Stimulated activated CD4-positive, alpha-beta T cell treated with anti-CD3 and anti-CD28 coated beads, TNF-alpha, amount 100 ng/mL, for 48 hours (primary cell): Measurements from ENCODE around the gene YBEY.

Experiments used
- DNase-seq, 3 donors: peaks; one replicate each; pipeline ENCODE4 v3.0.0-alpha.2; 2020; ENCODE audit warnings: low read depth in 3 of 3

Gene YBEY

DNA sequence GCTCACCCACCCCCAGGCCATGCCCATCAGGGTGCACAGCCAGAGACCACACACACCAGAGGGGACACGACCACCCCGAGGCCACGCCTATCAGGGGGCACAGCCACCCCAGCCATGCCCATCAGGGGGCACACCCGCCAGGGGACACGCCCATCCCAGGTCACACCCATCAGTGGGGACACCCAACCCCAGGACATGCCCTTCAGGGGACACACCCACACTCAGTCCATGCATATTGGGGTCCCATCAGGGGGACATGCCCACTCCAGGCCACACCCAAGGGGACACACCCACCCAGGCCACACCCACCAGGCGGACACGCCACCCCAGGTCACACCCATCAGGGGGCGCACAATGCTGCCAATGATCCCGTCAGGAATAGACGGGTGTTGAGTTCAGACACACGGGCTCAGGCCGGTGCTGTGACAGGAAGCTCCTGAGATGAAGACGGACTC lies 21.4 kb upstream of the YBEY start:
- DNase-seq = no peak

DNA sequence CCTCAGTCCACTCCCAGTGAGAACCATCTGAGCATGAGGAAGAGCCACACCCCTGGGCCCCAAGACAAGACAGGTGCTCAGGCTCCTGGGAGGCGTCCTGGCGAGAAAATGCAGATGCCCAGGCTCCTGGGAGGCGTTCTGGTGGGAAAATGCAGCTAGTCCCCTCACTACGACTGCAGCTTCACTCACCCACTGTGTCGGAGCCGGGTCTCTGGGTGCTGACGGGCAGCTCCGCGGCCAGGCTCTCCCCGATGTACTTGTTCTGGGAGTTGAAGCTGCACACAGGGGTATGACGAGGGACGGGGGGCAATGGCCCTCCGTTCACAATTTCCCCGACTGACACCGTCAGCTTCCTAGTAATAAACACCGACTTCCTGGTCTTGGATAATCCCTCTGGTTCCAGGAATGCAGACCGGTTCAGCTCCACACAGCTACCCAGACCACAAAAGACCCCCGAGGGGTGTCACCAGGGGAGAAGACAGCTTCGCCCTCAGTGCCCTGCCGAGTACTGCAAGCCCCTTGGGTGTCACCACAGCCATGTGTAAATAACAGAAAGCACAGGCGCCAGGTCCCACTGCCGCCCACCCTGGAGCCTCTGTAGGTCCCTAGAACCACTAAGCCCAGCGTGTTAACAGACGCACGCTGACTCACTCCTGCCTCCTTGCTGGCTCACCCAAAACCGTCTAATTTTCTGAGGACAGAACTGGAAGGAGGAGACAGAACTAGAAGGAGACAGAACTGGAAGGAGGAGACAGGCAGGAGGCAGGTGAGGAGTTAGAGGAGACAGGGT lies 20.2 kb upstream of the YBEY start:
- no peak for DNase-seq

DNA sequence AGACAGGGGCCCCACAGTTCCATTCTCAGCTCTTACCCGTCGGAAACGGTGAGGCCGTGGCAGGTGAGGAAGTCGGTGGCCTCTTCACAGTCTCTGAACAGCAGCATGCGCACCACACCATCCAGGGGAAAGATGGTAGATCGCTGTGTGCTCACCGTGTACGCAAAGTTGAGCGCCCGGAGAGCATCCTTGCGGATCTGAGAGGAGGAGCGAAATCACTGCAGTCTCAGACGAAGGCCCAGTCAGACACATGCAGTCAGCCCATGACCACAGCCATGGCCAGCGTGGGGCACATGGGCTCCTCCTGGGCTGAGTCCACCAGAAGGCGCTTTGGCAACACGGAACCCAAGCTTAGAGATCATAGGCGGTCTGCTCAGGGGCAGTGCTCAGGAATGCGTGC lies 19.2 kb upstream of the YBEY start:
- DNase-seq = no peak

DNA sequence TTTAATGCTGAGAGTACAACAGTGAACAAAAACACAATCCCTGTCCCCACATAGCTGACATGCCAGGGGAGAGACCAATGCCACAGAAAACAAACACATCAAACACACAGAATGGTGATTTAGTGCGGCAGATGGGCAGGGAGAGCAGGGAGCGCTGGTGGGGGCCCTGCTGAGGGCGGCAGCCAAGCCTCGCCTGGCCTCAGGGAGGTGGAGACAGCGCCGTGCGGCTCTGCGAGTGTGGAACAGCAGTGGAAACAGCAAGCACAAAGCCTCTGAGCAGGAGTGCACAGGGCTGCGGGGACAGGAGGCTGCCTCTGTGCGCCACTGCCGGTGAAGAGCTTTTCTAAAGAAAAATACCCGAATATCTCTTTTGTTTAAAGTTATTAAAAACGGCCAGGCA lies 17.8 kb upstream of the YBEY start:
- no peak for DNase-seq

DNA sequence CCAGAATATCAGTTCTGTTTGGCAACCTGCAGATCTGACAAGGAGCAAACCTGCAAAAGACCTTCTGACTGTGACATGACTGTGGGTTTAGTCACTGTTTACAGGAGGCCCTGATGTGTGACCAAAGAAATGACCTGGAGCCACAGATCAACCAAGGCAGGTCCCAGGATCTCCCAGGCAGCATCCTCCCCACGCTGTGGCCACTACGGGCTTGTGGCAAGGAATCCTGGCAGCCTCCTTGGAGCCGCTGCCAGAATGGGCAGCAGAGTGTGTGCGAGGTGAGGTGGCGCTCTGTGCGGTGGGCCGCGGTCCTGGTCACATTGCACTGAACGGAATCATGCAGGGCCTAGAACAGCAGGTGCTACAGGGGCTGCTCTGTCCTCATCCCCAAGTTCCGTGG lies 16.7 kb upstream of the YBEY start:
- no peak for DNase-seq

DNA sequence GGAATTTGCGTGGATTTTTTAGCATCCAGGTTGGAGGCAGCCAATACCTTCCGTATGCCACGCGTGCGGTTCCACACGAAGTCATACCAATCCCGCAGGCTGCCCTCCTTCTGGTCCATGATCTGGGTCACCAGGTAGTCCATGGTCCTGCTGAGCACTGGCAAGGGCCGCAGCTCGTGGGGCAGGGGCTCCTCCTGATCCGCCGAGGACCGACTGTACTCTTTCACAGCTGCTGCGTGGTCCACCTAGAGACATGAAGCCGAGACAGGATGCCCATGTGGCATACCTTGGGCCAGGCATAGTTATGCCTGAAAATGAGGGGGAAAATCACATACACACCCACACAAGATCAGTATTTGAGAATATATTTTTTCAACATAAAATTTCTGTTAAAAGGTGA lies 12.8 kb upstream of the YBEY start:
- DNase-seq = no peak

DNA sequence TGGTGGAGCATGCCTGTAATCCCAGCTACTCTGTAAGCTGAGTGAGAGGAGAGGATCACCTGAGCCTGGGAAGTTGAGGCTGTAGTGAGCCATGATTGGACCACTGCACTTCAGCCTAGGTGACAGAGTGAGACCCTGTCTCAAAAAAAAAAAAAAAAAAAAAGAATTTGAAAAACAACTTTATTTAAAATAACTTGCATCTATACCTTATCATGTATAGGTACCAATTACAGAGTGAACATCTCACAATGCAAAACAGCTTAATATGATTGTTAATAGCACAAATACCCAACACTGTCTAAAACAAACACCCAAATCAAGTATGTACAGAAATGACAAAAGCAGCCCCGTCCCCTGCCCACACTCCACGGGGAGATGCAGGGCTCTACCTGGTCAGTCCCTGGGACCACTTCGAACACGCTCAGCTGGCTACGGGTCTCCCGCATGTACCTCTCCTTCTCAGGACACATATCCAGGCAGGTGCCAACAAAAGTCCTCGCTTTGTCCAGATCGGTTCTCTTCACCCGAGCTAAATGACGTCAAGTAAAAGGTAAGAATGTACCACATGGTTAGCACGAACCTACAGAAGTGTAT lies 11.2 kb upstream of the YBEY start:
- no peak for DNase-seq

DNA sequence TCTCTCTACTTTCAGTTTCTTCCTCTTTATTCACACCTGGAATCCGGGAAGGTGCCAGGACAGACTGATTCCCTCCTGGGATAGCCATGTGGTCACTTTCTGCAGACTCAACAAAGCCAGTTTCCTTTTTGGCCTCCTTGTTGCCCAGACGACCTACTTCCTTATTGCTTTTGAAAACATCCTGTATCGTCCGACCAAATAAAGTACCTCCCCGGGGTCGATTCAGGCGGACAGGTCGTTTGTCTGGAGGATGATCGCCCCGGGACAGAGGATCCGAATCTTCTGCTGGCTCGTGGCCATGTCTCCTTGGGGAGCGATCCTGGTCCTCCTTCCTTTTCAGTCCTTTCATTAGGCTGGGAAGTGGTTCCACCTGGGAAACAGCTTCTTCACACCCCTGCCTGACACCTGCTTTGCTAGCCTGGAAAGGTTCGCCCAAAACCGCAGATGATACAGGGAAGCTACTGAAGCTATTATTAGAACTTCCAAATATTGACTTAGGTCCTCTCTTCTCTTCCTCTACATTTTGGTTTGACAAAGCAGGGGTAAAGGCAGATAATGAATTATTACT lies 2.0 kb upstream of the YBEY start:
- no peak for DNase-seq

DNA sequence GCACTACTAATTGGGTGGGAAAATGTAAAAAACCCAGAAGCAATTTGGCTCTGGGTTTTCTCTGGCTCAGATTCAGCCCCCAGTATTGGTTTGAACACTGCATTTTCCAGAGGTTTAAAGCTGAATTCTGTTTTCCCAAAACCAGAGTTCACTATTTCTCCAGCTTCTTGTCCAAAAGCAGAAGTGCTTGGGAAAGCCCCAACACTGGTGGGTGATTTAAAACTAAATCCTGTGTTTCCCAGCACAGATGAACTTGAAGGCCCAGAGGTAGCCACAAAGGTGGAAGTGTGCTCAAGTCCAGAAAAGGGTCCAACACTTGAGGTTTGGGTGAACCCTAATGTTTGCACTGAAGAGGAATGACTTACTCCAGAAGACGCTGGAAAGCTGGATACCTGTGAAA lies 1.4 kb upstream of the YBEY start:
- DNase-seq = no peak

DNA sequence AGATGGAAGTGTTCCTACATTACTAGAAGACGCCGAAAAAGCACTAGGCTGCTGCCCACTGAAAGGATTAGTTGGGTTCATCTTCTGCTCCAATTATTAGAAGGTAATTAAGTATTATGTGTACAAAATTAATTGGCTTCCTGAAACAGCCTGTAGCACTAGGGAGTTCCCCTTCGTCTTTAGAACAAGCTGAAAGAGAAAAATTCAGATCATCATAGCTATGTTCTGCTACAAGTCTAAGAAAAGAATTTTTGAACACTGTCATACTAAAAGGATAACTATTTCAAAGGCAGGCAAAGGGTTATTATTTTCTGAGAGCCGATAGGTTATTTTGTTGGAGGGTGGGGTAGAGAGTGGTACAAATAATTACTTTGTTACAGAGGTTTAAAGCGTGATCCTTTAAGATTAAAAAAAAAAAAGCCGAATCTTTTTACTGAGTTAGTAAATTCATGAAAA lies 908 bp upstream of the YBEY start, which contains the start of gene MCM3AP:
Gene MCM3AP, minus strand, starts transcription at position 406 of the 456 bp plus-strand sequence. Its CDS starts 325 bp downstream, at position 81.
- no peak for DNase-seq

DNA sequence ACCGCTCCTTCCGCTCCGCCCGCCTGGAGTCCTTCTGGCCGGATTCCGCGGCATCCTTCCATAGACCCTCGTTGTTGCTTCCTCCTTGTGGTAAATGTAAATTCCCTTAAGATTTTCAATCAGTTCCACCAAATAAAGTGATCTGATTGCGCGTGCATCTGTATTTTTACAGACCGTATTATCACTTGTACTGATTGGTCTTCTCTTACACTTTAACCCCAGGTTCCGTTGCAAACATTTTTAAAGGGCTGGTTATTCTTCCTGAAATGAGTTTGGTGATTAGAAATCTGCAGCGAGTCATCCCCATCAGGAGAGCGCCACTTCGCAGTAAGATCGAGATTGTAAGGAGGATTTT lies 483 bp downstream of the YBEY start:
- DNase-seq = no peak

DNA sequence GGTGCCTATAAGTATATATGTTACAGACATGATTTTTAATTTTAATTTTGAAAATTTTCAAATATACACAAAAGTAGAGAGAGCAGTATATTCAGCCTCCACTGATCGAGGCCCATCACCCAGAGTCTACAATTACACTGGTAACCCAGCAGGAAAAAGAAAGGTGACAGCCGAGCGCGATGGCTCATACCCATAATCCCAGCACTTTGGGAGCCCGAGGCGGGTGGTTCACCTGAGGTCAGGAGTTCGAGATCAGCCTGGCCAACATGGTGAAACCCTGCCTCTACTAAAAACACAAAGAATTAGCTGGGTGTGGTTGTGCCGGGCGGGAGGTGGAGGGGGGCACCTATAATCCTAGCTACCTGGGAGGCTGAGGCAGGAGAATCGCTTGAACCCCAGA lies 1.4 kb downstream of the YBEY start:
- no peak for DNase-seq

DNA sequence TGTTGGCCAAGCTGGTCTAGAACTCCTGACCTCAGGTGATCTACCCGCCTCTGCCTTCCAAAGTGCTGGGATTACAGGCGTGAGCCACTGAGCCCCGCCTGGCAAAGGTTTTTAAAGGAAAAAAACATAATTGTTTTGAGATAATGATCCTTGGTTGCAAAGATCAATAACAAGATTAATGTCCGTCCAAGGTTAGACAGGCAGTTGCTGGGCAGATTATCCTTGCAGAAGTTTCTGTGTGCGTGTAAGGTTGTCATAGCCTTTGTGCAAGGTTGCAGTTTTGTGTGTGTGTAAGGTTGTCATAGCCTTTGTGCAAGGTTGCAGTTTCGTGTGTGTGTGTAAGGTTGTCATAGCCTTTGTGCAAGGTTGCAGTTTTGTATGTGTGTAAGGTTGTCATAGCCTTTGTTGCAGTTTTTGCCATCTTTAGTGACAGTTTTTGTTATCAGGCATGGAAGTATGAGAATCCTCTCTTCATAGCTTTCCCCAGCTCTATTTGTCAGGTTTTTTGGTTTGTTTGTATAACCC lies 3.6 kb downstream of the YBEY start:
- no peak for DNase-seq

DNA sequence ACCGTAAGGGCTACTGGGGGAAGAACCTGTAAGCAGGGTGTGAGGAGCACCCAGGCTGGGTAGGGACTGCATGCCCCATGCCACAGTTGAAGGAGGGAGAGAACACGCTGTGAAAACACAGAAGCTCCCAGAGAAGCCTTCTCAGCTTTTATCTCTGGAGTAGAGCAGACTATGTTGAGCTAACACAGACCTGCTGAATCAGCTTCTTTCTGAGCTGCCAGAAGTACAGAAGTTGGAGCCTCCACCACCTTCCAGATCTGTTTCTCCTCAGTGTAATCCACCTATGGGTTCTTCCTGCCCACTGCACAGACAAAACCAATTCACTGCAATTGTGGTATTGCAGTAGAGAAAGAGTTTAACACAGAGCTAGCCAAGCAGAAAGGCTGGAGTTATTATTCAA lies 5.4 kb downstream of the YBEY start:
- DNase-seq = no peak

DNA sequence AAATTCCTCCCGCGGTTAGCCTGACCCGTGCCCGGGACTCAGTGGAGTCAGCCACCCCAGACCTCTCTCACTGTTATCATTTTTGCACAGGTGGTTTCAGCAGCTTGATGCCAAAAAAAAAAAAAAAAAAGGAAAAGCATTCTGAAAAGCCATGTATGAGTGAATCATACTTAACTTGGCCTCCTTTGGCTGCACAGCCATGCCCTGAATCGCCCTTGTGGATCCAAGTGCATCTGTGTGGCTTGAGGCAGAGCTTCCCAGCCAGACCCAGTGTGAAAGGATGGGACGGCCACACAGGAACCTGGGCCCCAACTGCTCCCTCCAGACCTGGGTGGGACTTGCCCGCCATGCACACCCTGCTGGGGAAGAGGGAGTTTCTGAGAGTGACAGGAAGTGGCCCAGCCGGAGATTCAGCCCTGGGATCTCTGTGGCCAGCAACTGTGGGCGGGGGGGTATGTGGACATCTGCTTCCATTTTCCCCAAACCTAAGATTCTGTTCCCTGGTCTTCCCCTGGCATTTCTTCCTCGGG lies 8.6 kb downstream of the YBEY start:
- DNase-seq = no peak

DNA sequence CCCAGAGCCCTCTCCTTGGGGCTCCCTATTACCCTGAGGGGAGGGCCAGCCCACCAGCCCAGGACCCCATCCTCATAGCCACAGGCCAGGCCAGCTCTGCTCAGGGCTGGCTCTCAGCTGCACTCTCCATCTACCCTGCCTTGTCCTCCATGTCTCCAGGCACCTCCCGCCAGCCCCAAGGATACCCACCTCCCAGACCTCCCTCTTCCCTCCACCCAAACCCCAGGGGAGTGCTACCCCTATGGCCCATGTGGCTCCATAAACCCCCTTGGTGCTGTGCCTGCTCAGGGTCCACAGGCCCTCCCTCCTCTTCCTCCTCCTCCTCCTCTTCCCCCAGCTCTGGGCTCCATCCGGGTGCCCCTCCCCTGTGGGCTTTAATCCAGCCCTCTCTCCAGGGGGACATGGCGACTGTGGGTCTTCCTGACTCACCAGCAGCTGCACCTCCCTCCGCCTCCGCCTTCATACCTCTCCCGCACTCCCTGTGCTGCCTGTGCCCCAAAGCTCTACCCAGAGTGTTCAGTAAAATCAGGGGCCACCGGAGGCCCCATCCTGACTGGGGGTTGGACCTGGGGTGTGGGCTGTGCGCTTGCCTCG lies 9.1 kb downstream of the YBEY start:
- no peak for DNase-seq

DNA sequence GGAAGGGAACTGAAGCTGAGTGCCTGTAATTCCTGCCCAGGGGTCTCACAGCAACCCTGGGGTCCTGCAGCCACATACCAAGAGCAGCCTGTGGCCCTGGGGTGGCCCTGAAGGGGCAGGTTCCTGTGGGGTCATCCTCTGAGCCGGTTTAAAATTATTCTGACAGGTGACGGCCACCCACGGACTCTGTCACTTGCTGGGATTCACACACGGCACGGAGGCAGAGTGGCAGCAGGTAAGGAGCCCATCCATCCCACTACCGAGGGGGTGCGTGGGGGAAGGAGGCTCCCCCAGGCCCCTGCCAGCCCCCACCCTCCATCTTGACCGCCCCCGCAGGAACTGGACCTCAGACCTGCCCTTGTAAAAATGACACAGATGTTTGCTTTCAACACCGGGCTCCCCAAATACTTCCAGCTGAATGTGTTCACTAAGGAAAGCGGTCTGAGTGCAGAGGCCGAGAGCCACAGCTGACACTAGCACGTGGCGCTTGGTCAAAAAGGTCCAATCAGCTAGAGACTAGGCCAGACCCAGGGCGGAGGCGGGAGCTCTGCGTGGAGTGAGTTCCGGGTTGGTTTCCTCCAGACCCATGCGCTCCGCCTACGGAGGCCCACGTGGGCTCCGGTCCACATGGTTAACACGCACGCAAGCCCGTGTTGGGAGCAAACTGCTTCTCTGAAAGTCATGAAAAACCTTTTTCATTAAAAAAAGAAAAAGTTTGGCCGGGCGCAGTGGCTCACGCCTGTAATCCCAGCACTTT lies 10.0 kb downstream of the YBEY start:
- peak in 2 of 3 donors; percentile 28 to 41 for DNase-seq

DNA sequence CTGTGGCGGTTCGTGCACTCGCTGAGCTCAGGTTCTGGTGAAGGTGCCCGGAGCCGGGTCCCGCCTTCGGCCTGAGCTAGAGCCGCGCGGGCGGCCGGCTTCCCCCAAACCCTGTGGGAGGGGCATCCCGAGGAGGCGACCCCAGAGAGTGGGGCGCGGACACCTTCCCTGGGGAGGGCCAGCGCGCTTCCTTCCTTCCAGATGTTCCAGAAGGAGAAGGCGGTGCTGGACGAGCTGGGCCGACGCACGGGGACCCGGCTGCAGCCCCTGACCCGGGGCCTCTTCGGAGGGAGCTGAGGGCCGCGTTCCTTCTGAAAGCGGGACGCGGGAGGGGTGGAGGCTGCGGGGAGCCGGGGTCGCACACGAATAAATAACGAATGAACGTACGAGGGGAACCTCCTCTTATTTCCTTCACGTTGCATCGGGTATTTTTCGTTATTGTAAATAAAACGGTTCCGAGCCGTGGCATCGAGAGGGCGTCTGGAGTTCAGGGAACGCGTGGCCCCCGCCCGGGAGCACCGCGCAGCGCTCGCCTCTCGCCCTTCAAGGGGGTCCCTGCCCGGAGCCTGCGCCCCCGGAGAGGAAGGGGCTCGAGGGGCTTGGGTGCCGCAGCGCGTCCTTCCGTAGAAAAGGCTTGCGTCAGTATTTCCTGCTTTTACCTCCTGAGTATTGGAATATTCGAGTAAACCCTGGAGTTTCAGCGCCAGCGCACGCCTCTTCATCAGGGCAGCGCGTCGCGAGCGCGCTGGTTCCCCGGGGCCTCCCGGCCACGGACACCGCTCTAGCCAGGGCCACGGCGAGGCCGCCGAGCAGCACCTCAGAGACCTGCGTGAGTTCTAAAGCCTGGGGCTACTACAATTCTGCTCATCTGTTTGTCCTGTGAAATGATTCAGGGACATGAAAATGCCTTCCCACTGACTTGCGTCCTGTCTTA lies 11.5 kb downstream of the YBEY start:
- DNase-seq = no peak

DNA sequence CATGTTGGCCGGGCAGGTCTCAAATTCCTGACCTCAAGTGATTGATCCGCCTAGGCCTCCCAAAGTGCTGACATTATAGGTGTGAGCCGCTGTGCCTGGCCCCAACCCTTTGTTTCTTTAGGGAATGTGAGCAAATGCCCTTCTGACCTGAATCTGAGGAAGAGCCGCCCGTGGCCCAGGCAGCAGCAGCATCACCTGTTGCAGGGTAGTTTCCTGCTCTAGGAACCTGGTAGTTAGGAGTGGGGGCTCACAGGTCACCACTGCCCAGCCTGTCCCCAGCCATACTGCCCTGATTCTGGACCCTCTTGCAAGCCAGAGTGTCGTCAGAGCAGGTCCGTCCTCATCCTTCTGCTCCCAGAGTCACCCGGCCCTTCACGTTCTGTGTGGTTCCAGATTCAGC lies 13.0 kb downstream of the YBEY start:
- DNase-seq = no peak

DNA sequence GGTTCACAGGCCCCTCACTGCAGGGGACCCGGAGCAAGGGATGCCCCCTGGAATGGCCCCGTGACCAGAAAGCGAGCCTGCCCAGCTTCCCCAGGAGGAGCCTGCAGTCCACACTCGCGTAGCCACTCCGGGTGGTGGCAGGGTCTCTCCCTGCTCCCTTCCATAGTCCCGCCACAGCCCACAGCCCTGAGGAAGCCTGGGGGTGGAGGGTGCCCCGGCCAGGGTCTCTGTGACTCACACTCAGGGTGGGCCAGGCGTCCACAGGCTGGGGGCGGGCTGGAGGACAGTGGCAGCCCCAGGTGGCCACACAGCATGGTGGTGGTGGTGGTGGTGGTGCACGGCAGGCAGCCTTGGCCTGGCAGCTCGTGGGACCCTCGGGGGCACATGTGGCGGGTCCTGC lies 15.6 kb downstream of the YBEY start:
- DNase-seq = no peak
